ENCODE results near the gene CR1L.

GRCh38 chr1:207644166-207644851, 624 bp upstream of the CR1L start:
- no peak for TF ChIP-seq CTCF (conservative IDR thresholded peaks at IDR 0.05; ENCODE audit: low read depth, low read length)
- no peak for TF ChIP-seq EZH2phosphoT487 (IDR thresholded peaks at IDR 0.05; ENCODE audit: borderline replicate concordance, low read length)
- no peak for TF ChIP-seq EZH2 (IDR thresholded peaks at IDR 0.05; ENCODE audit: low read length, unreplicated experiment)

Data from PC-3 (cell line).